Omental fat pad (tissue), 4 donors: ENCODE measurements around the gene COPS2. TPM values are rescaled to one million over a fixed set of nuclear protein-coding genes. Genes with fewer than 3 reads are reported as not detected.
A peak's percentile ranks its signal among the peaks of the same experiment; 100 is the strongest.

ENCODE experiments used
- ATAC-seq: fragments of 150-250 bp; one replicate; pipeline ENCODE4 v1.9.1; 2016; ENCODE audit warnings: mild to moderate bottlenecking, moderate library complexity; ENCODE audit not compliant: low FRiP score
- DNase-seq: peaks from one replicate; pipeline ENCODE4 v3.0.0-alpha.2; 2019; ENCODE audit warnings: low spot score
- CTCF ChIP-seq, 3 donors: fragments of 450-650 bp; IDR thresholded peaks; one replicate each; pipeline ENCODE4 v1.5.1; 2016 to 2017; ENCODE audit warnings: antibody characterized with exemption in 3 of 3, mild to moderate bottlenecking in 3 of 3, moderate library complexity in 2 of 3
- total RNA-seq, 4 donors: library from RNA; depleted of rRNA; stranded (reverse); fragments of >200 nt; gene quantifications; one replicate each; pipeline ENCODE4 v1.1.0, GENCODE V29; 2016

The COPS2 gene
- total RNA-seq: 10 to 100 TPM; 58.8 to 70.5 (median 60.4) TPM

- DNase-seq (peak; percentile 78), ATAC-seq (peak; percentile 97)
- TF ChIP-seq CTCF (IDR thresholded peaks at IDR 0.05): no peak
Observed at GRCh38 chr15:49155110-49155833, at the start of gene COPS2. Gene COPS2 (minus strand): TSS chr15:49155599. CDS start chr15:49155578, 21 bp downstream.

- ATAC-seq: no peak
- TF ChIP-seq CTCF (IDR thresholded peaks at IDR 0.05): no peak
- DNase-seq: no peak
Observed at GRCh38 chr15:49200347-49200746, 44.9 kb upstream of the COPS2 start.

- DNase-seq (no peak), ATAC-seq (no peak)
- no peak for TF ChIP-seq CTCF (IDR thresholded peaks at IDR 0.05)
Observed at GRCh38 chr15:49199666-49200065, 44.3 kb upstream of the COPS2 start.

GRCh38 chr15:49196856-49197255 is 41.5 kb upstream of the COPS2 start:
- ATAC-seq (no peak), DNase-seq (no peak)
- no peak for TF ChIP-seq CTCF (IDR thresholded peaks at IDR 0.05)

GRCh38 chr15:49191892-49192291 is 36.5 kb upstream of the COPS2 start:
- DNase-seq (no peak), ATAC-seq (no peak)
- TF ChIP-seq CTCF (IDR thresholded peaks at IDR 0.05): no peak

- no peak for ATAC-seq
- no peak for TF ChIP-seq CTCF (IDR thresholded peaks at IDR 0.05)
- no peak for DNase-seq
Observed at GRCh38 chr15:49190586-49190985, 35.2 kb upstream of the COPS2 start.

- DNase-seq (no peak), ATAC-seq (no peak)
- TF ChIP-seq CTCF (IDR thresholded peaks at IDR 0.05): no peak
Observed at GRCh38 chr15:49189631-49190030, 34.2 kb upstream of the COPS2 start.
